Measurements from ENCODE around the gene FAM76B.

The FAM76B gene

GRCh38 chr11:95800438-95800837, 10.9 kb upstream of the FAM76B start:
- H3K4me3 Mint-ChIP-seq, result no peak overlapping the region
- H3K27ac Mint-ChIP-seq, result no peak overlapping the region

GRCh38 chr11:95799546-95799945, 10.0 kb upstream of the FAM76B start:
- Mint-ChIP-seq H3K36me3 (peaks cover 23% of the 10 kb centered on the region), H3K27me3 (no peaks in the 10 kb centered on the region), H3K27ac (no peak overlapping the region), H3K9me3 (ENCODE audit: low read depth) (no peaks in the 10 kb centered on the region), H3K4me1 (ENCODE audit: low read depth) (peaks cover 35% of the 10 kb centered on the region), H3K4me3 (no peak overlapping the region)

More at GRCh38 chr11:95800438-95800837, 10.9 kb upstream of the FAM76B start:
- Mint-ChIP-seq H3K9me3 (ENCODE audit: low read depth) (no peaks in the 10 kb centered on the region), H3K27me3 (no peaks in the 10 kb centered on the region), H3K4me1 (ENCODE audit: low read depth) (peaks cover 27% of the 10 kb centered on the region), H3K36me3 (peaks cover 23% of the 10 kb centered on the region)

GRCh38 chr11:95796501-95796900, 6.9 kb upstream of the FAM76B start:
- Mint-ChIP-seq H3K4me3 (no peak overlapping the region), H3K27me3 (no peaks in the 10 kb centered on the region), H3K9me3 (ENCODE audit: low read depth) (no peaks in the 10 kb centered on the region), H3K36me3 (peaks cover 15% of the 10 kb centered on the region), H3K4me1 (ENCODE audit: low read depth) (peaks cover 62% of the 10 kb centered on the region), H3K27ac (no peak overlapping the region)

GRCh38 chr11:95795627-95796295, 6.2 kb upstream of the FAM76B start:
- no peak overlapping the region for H3K4me3 Mint-ChIP-seq
- no peak overlapping the region for H3K27ac Mint-ChIP-seq
- H3K9me3 Mint-ChIP-seq (ENCODE audit: low read depth), result no peaks in the 10 kb centered on the region
- H3K4me1 Mint-ChIP-seq (ENCODE audit: low read depth), result peaks cover 67% of the 10 kb centered on the region
- H3K36me3 Mint-ChIP-seq, result peaks cover 14% of the 10 kb centered on the region
- H3K27me3 Mint-ChIP-seq, result no peaks in the 10 kb centered on the region

- Mint-ChIP-seq H3K27ac (no peak overlapping the region), H3K4me3 (peak overlapping the region; percentile 24), H3K27me3 (no peaks in the 10 kb centered on the region), H3K36me3 (peaks cover 6% of the 10 kb centered on the region), H3K9me3 (ENCODE audit: low read depth) (no peaks in the 10 kb centered on the region), H3K4me1 (ENCODE audit: low read depth) (peaks cover 59% of the 10 kb centered on the region)
Observed at GRCh38 chr11:95794086-95794485, 4.5 kb upstream of the FAM76B start.

GRCh38 chr11:95793116-95793515, 3.5 kb upstream of the FAM76B start:
- no peak overlapping the region for H3K27ac Mint-ChIP-seq
- H3K4me1 Mint-ChIP-seq (ENCODE audit: low read depth), result peaks cover 60% of the 10 kb centered on the region
- no peaks in the 10 kb centered on the region for H3K9me3 Mint-ChIP-seq (ENCODE audit: low read depth)
- H3K36me3 Mint-ChIP-seq, result peaks cover 5% of the 10 kb centered on the region
- H3K27me3 Mint-ChIP-seq, result no peaks in the 10 kb centered on the region
- peak overlapping the region; percentile 36 for H3K4me3 Mint-ChIP-seq

GRCh38 chr11:95792700-95793099, 3.1 kb upstream of the FAM76B start:
- Mint-ChIP-seq H3K4me3 (peak overlapping the region; percentile 36), H3K36me3 (peaks cover 5% of the 10 kb centered on the region), H3K4me1 (ENCODE audit: low read depth) (peaks cover 61% of the 10 kb centered on the region), H3K9me3 (ENCODE audit: low read depth) (no peaks in the 10 kb centered on the region), H3K27me3 (no peaks in the 10 kb centered on the region), H3K27ac (no peak overlapping the region)

- H3K4me3 Mint-ChIP-seq, result peak overlapping the region; percentile 99
- H3K4me1 Mint-ChIP-seq (ENCODE audit: low read depth), result peaks cover 61% of the 10 kb centered on the region
- peak overlapping the region; percentile 100 for H3K27ac Mint-ChIP-seq
- H3K27me3 Mint-ChIP-seq, result no peaks in the 10 kb centered on the region
- H3K9me3 Mint-ChIP-seq (ENCODE audit: low read depth), result no peaks in the 10 kb centered on the region
- H3K36me3 Mint-ChIP-seq, result peaks cover 5% of the 10 kb centered on the region
Observed at GRCh38 chr11:95792200-95792599, 2.6 kb upstream of the FAM76B start.

GRCh38 chr11:95791709-95792033, 2.1 kb upstream of the FAM76B start:
- no peaks in the 10 kb centered on the region for H3K27me3 Mint-ChIP-seq
- peaks cover 5% of the 10 kb centered on the region for H3K36me3 Mint-ChIP-seq
- H3K9me3 Mint-ChIP-seq (ENCODE audit: low read depth), result no peaks in the 10 kb centered on the region
- H3K4me3 Mint-ChIP-seq, result peak overlapping the region; percentile 99
- peaks cover 60% of the 10 kb centered on the region for H3K4me1 Mint-ChIP-seq (ENCODE audit: low read depth)
- H3K27ac Mint-ChIP-seq, result peak overlapping the region; percentile 100

- H3K27ac Mint-ChIP-seq, result peak overlapping the region; percentile 100
- H3K4me1 Mint-ChIP-seq (ENCODE audit: low read depth), result peaks cover 61% of the 10 kb centered on the region
- H3K9me3 Mint-ChIP-seq (ENCODE audit: low read depth), result no peaks in the 10 kb centered on the region
- H3K4me3 Mint-ChIP-seq, result peak overlapping the region; percentile 99
- H3K27me3 Mint-ChIP-seq, result no peaks in the 10 kb centered on the region
- H3K36me3 Mint-ChIP-seq, result peaks cover 5% of the 10 kb centered on the region
Observed at GRCh38 chr11:95790933-95791708, 1.5 kb upstream of the FAM76B start.

- Mint-ChIP-seq H3K4me1 (ENCODE audit: low read depth) (peaks cover 58% of the 10 kb centered on the region), H3K36me3 (peaks cover 7% of the 10 kb centered on the region)
Observed at GRCh38 chr11:95790123-95790932, 746 bp upstream of the FAM76B start, which contains the start of gene CEP57. TSS of gene CEP57 (plus strand) at chr11:95790498. CDS start at chr11:95790699, 201 bp downstream.

GRCh38 chr11:95788921-95789505, 569 bp downstream of the FAM76B start:
- H3K4me1 Mint-ChIP-seq (ENCODE audit: low read depth), result peaks cover 51% of the 10 kb centered on the region
- H3K4me3 Mint-ChIP-seq, result peak overlapping the region; percentile 99
- H3K9me3 Mint-ChIP-seq (ENCODE audit: low read depth), result no peaks in the 10 kb centered on the region
- H3K27me3 Mint-ChIP-seq, result no peaks in the 10 kb centered on the region
- peaks cover 10% of the 10 kb centered on the region for H3K36me3 Mint-ChIP-seq
- H3K27ac Mint-ChIP-seq, result peak overlapping the region; percentile 89

More at GRCh38 chr11:95790123-95790932, 746 bp upstream of the FAM76B start, which contains the start of gene CEP57:
- no peaks in the 10 kb centered on the region for H3K27me3 Mint-ChIP-seq
- H3K27ac Mint-ChIP-seq, result peak within 1 kb of the TSS; percentile 100
- H3K9me3 Mint-ChIP-seq (ENCODE audit: low read depth), result no peaks in the 10 kb centered on the region
- peak within 1 kb of the TSS; percentile 99 for H3K4me3 Mint-ChIP-seq

- H3K4me3 Mint-ChIP-seq, result no peak overlapping the region
- H3K27me3 Mint-ChIP-seq, result no peaks in the 10 kb centered on the region
- peaks cover 17% of the 10 kb centered on the region for H3K36me3 Mint-ChIP-seq
- H3K27ac Mint-ChIP-seq, result no peak overlapping the region
- no peaks in the 10 kb centered on the region for H3K9me3 Mint-ChIP-seq (ENCODE audit: low read depth)
- H3K4me1 Mint-ChIP-seq (ENCODE audit: low read depth), result peaks cover 21% of the 10 kb centered on the region
Observed at GRCh38 chr11:95780544-95780943, 9.0 kb downstream of the FAM76B start.

GRCh38 chr11:95778699-95779098, 10.9 kb downstream of the FAM76B start:
- no peak overlapping the region for H3K4me3 Mint-ChIP-seq
- peaks cover 12% of the 10 kb centered on the region for H3K4me1 Mint-ChIP-seq (ENCODE audit: low read depth)
- no peaks in the 10 kb centered on the region for H3K27me3 Mint-ChIP-seq
- no peak overlapping the region for H3K27ac Mint-ChIP-seq
- H3K36me3 Mint-ChIP-seq, result peaks cover 13% of the 10 kb centered on the region
- H3K9me3 Mint-ChIP-seq (ENCODE audit: low read depth), result no peaks in the 10 kb centered on the region
